ENCODE data around the gene RFFL.
A peak's percentile ranks its signal among the peaks of the same experiment; 100 is the strongest.
"Not testable (repeated sequence)": the region's sequence is repeated elsewhere in the genome, so short reads cannot be mapped to it uniquely, and the experiment has no call there.

RFFL gene

DNA sequence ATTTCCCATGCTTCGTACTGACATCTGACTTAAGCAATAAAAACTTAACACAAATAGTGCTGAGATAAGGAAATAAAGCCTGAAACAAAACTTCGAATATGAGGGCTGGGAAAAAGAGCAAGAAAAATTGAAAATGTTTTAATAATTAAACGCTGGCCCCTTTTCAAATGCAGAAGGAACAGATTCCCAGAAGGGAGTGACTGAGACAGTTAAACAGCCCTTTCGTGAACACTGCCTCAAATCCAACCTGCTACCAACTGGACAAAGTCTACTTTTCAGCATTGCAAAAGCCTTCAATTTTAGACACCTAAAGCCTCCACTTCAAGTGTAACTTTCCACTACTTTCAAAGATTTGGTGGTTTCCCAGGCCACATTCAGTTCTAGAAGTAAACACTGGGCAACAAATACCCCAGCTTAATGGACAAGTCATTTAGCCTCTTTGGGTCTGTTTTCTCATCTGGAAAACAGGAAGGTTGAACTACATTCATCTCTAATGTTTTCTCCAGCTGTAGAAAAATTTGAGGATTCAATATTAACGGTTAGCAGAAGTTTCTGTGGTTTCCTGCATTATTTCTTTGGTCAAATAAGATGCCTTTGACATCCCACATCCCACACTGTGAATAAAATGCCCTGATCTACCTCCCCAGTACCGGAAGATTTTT is 11.8 kb downstream of the RFFL start:
- TF ChIP-seq CTCF (IDR thresholded peaks at IDR 0.05; ENCODE audit: borderline replicate concordance, control extremely low read depth, extremely low read depth, insufficient read depth, missing control alignments) = no peak
- in situ Hi-C loops (cut with MboI; ENCODE audit: low sequenced_read_pairs, unreplicated experiment) = no loop called here
- peak; percentile 34 for DNase-seq (ENCODE audit: low spot score)

- peak; percentile 51 for DNase-seq (ENCODE audit: low spot score)
- in situ Hi-C loops (cut with MboI; ENCODE audit: low sequenced_read_pairs, unreplicated experiment) = no loop called here
- TF ChIP-seq CTCF (IDR thresholded peaks at IDR 0.05; ENCODE audit: borderline replicate concordance, control extremely low read depth, extremely low read depth, insufficient read depth, missing control alignments) = no peak
Measured at GRCh38 chr17:35051183-35051578, 12.3 kb downstream of the RFFL start.

GRCh38 chr17:35050170-35050569 is 13.3 kb downstream of the RFFL start:
- DNase-seq (ENCODE audit: low spot score) = no peak
- in situ Hi-C loops (cut with MboI; ENCODE audit: low sequenced_read_pairs, unreplicated experiment) = no loop called here
- no peak for TF ChIP-seq CTCF (IDR thresholded peaks at IDR 0.05; ENCODE audit: borderline replicate concordance, control extremely low read depth, extremely low read depth, insufficient read depth, missing control alignments)

GRCh38 chr17:35048685-35049379 is 14.7 kb downstream of the RFFL start:
- in situ Hi-C loops (cut with MboI; ENCODE audit: low sequenced_read_pairs, unreplicated experiment) = no loop called here
- TF ChIP-seq CTCF (IDR thresholded peaks at IDR 0.05; ENCODE audit: borderline replicate concordance, control extremely low read depth, extremely low read depth, insufficient read depth, missing control alignments) = no peak
- no peak for DNase-seq (ENCODE audit: low spot score)

DNA sequence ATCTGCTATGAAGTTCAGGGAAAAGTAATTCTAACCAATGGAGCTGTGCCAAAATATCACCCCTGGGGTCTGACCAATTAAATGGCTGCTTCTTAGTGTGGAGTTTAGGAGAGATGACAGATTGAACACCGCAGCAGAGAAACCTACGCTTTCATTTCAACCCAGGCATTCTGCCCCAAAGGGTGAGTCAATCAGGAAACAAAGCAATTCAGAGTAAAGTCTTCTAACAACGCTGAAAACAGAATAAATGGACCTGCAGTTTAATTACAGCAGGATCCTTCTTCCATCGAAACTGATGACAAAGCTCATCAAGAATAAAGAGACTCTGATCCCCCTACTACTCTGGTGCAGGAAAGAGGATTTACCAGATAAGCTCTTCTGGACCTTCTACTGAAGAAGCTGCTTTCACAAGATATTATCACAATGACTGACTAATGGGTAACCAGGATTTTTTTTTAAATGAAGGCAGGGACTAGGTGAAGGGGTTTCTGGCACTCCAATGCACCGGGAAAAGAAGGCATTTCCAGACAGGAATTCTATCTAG is 16.7 kb downstream of the RFFL start:
- TF ChIP-seq CTCF (IDR thresholded peaks at IDR 0.05; ENCODE audit: borderline replicate concordance, control extremely low read depth, extremely low read depth, insufficient read depth, missing control alignments) = no peak
- in situ Hi-C loops (cut with MboI; ENCODE audit: low sequenced_read_pairs, unreplicated experiment) = no loop called here
- peak; percentile 81 for DNase-seq (ENCODE audit: low spot score)

DNA sequence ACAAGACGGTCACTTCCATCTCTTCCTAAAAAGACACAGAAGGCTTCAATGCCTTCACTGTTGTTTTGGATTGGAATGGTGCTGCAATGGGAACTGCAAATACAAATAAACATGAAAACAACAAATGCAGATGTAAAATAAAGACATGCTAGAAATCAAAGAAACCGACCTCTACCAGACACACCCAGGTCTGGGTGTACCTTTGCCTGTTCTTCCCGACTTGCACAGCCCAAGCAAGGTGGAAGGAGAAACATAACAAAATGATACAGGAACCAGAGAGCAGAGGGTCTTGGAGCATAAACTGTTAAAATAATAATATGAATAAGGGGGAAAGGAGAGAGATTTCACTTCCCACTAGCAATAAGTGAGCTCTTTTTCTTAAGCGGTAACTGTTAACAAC is 17.3 kb downstream of the RFFL start:
- no peak for TF ChIP-seq CTCF (IDR thresholded peaks at IDR 0.05; ENCODE audit: borderline replicate concordance, control extremely low read depth, extremely low read depth, insufficient read depth, missing control alignments)
- in situ Hi-C loops (cut with MboI; ENCODE audit: low sequenced_read_pairs, unreplicated experiment) = no loop called here
- DNase-seq (ENCODE audit: low spot score) = no peak

DNA sequence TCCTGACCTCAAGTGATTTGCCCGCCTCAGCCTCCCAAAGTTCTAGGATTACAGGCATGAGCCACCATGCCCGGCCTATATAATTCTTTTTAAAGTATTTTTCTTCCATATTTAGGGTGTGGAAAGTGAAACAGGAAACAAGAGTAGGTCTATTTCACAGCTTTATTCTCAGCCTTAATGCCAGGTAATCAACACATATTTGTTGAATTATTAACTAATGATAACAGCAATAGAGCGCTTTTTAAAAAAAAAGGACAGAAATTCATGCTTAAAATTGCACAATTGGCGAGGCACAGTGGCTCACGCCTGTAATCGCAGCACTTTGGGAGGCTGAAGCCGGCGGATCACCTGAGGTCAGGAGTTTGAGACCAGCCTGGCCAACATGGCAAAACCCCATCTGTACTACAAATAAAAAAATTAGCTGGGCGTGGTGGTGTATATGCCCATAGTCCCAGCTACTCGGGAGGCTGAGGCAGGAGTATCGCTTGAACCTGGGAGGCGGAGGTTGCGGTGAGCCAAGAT is 18.0 kb downstream of the RFFL start:
- in situ Hi-C loops (cut with MboI; ENCODE audit: low sequenced_read_pairs, unreplicated experiment) = not testable (repeated sequence)

More for the DNA sequence above, 18.0 kb downstream of the RFFL start:
- not testable (repeated sequence) for DNase-seq (ENCODE audit: low spot score)

All from GM13976 (cell line).